HG03460 (cell line): ENCODE measurements around the gene IGF2R.
"Not testable (repeated sequence)": the region's sequence is repeated elsewhere in the genome, so short reads cannot be mapped to it uniquely, and the experiment has no call there.

Source experiments
- ATAC-seq: cut with Tn5 transposase; IDR thresholded peaks from one replicate; pipeline ENCODE4 v1.9.1; 2021; ENCODE audit not compliant: unreplicated experiment

Gene IGF2R, protein sequence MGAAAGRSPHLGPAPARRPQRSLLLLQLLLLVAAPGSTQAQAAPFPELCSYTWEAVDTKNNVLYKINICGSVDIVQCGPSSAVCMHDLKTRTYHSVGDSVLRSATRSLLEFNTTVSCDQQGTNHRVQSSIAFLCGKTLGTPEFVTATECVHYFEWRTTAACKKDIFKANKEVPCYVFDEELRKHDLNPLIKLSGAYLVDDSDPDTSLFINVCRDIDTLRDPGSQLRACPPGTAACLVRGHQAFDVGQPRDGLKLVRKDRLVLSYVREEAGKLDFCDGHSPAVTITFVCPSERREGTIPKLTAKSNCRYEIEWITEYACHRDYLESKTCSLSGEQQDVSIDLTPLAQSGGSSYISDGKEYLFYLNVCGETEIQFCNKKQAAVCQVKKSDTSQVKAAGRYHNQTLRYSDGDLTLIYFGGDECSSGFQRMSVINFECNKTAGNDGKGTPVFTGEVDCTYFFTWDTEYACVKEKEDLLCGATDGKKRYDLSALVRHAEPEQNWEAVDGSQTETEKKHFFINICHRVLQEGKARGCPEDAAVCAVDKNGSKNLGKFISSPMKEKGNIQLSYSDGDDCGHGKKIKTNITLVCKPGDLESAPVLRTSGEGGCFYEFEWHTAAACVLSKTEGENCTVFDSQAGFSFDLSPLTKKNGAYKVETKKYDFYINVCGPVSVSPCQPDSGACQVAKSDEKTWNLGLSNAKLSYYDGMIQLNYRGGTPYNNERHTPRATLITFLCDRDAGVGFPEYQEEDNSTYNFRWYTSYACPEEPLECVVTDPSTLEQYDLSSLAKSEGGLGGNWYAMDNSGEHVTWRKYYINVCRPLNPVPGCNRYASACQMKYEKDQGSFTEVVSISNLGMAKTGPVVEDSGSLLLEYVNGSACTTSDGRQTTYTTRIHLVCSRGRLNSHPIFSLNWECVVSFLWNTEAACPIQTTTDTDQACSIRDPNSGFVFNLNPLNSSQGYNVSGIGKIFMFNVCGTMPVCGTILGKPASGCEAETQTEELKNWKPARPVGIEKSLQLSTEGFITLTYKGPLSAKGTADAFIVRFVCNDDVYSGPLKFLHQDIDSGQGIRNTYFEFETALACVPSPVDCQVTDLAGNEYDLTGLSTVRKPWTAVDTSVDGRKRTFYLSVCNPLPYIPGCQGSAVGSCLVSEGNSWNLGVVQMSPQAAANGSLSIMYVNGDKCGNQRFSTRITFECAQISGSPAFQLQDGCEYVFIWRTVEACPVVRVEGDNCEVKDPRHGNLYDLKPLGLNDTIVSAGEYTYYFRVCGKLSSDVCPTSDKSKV (N-terminal part only)

DNA sequence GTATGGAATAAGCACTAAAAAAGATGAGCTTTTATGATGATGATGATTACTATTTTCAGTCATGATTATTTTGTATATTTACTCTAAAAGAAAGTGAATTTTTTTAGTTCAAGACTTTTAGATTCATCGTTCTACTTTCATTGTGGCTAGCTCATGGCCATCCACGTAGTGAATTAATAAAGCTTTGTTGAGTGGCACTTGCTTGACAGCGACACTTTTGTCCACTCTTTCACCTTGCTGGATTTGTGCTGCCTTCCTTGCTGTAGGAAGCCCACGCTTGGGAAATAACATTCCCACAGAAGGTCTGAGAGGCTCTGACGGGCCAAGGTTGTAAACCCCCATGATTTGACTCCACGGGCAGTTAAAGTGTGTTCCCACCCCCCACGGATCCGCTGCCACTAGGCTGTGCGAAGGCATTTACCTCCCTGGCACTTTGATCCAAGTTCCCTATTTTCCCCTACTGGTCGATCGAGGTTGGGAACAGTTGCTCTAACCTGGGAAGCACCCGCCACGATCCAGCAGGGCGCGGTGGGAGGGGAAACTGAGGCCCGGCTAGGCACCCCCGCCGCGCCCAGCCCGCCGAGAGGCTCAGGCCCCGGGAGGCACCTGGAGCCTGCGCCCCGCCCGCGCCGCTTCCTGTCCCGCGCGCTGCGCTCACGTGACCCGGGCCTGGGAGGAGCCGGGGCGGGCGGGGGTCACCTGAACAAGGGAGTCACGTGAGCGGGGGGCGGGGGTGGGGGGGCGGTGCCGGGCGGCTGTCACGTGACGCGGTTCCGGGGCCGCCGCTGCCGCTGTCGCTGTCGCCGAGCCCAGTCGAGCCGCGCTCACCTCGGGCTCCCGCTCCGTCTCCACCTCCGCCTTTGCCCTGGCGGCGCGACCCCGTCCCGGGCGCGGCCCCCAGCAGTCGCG lies at the start of gene IGF2R:
IGF2R (plus strand) TSS at position 788 of the 909 bp plus-strand sequence. CDS start 165 bp downstream, outside the sequence.
- ATAC-seq: peak; percentile 88

DNA sequence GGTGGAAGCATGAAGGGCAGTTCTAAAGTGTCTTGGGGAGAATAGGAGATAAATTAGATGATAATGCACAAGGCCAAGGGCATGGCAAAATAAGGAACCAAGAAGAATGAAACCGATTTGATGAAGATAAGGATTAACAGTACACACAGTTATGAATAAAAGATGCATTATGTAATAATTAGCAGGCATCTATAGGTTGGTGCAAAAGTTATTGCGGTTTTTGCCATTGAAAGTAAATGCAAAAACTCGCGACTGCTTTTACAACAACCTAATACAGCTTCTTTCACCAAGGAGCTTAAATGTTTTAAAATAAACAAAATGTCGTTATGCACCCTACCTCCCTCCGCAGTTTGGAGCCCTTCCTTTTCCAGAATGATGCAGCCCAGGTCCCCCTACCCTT lies 49.1 kb upstream of the IGF2R start:
- ATAC-seq: no peak

DNA sequence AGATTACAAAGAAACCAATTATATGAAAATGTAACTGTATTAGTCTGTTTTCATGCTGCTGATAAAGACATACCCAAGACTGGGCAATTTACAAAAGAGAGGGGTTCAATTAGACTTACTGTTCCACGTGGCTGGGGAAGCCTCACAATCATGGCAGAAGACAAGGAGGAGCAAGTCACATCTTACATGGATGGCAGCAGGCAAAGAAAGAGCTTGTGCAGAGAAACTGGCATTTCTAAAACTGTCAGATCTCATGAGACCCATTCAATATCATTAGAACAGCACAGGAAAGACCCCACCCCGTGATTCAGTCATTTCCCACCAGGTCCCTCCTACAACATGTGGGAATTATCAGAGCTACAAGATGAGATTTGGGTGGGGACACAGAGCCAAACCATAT lies 44.7 kb upstream of the IGF2R start:
- not testable (repeated sequence) for ATAC-seq

DNA sequence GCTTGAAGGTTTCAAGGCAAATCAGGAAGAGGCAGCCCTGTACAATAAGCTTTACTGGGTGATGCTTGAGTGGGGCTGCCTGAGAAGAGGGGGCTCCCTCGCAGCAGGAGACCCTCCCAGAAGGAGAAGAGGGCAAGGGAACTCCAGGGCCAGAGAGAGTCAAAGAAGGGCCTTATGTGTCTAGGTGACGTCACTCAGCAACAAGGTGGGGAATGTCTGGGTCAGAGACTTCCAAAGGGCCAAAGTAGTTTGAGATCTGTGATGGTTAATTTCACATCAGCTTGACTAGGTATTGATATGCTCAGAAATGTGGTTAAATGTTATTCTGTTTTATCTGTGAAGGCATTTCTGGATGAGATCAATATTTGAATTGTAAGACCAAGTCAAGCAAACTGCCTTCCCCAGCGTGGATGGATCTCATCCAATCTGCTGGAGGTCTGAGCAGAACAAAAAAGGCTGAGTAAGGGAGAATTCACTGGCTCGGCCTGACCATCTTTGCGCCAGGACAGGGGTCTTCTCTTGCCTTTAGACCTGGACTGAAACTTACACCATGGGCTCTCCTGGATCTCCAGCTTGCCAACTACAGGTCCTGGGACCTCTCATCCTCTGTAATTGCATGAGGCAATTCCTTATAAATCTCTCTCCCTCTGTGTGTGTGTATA lies 42.2 kb upstream of the IGF2R start:
- no peak for ATAC-seq

DNA sequence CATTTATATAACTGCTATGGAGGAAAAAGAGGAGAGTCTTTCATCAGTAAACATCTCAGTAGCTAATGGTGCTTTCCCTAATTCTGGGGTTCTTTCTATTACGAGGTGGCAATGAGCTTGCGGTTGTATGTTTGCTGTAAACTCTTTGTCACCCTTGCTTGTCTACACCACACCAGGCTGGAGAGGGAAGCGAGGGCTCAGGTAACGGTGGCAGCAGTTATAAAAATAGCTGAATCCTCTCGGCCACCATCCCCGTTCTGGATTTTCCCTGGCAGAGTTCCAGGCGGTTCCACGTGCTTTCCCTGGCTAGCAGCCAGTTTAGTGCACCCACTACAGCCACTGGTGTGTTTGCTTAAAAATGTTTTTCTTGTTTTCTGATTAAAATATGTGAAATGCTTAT lies 39.1 kb upstream of the IGF2R start:
- peak; percentile 38 for ATAC-seq

DNA sequence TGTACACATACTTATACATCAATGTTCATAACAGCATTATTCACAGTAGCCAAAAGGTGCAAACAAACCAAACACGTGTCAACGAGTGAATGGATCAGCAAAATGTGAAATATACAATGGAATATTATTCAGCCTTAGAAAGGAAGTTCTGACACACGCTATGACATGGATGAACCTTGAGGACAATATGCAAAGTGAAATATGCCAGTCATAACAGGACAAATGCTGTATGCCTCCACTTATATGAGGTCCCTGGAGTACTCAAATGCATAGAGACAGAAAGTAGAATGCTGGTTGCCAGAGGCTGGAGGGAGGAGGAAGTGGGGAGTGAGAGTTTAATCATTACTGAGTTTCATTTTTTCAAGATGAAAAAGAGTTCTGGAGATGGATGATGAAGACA lies 37.8 kb upstream of the IGF2R start:
- peak; percentile 90 for ATAC-seq

DNA sequence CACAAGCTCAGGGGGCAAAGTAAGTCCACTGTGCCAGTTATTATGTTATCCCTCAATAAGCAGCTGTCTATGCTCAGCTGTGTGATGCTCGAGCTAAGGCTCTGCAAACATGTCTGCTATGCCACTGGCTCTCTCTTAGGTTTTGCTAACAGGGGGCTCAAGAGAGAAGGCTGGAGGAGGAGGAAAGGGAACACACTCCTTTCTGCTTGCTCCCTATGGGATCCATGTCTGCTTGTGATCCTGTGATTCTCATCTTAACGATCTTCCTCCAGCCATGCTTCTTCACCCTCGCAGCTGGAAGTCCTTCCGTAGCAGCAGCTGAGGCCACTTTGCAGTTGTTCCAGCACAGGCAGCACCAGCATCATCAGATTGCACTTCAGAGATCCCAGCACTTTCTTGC lies 37.0 kb upstream of the IGF2R start:
- no peak for ATAC-seq

DNA sequence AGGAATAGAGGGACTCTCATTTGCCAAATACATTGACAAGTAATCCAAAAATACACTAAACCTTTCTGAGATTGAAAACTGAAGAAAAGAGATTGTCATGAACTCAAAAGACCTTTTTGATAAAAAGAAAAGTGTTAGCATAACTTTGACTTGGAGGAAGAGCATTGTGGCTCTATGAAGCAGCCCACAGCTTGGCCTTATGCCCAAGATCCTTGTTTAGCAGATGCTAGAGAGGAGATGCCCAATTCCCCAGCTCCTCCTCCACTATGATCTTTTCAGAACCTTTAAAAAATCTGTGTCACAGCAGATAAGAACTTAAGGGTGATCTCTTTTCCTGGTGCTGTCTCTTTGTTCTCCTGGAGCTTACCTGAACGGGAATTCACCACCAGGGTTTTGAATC lies 35.8 kb upstream of the IGF2R start:
- ATAC-seq: no peak

DNA sequence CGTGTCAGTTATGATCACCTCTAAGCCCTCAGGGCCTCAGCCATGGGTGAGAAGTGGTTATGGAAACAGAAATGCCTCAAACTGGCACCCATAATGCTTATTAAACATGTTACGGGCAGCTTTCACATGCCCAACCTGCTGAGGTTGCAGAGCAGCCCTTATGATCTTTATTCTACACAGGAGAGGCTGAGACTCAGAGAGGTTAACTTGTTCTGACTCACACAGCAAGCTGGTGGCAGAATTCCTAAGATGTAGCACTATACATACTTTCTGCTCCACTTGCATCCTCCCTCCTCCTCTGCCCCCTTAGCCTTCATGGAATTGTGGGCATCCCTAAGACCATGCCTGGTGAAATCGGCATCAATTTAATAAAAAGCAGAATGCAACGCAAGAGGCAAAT lies 34.7 kb upstream of the IGF2R start:
- no peak for ATAC-seq

DNA sequence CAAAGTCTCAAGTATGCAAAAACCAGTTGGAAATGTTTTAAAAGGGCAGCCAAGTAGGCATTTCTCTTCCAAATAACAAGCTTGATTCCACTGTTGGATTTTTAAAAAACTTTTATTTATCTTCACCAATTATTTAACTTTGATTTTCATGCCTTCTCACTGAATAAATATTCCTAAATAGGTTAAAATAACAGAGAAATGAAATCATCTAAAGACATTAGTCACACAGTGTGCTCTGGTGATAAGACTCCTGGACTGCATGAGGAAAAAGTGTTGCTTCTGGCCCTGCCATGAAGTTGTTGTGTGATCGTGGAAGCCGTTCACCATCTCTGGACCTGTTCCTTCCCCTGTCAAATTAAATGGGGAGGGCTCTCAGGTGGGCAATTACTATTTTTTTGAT lies 33.8 kb upstream of the IGF2R start:
- no peak for ATAC-seq

DNA sequence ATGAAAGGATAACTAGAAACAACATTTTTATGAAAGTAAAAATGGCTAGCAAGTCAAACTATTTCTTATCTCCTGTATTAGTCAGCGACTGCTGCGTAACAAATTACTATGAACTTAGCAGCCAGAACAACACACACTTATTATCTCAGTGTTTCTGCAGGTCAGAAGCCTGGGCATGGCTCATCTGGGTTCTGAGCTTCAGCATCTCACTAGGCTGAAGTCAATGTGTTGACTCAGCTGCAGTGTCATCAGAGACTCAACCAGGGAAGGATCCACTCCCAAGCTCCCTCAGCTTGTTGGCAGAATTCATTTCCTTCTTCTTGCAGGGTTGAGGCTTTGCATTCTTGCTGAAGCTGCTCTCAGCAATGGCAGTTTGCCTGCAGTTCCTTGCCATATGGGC lies 33.2 kb upstream of the IGF2R start:
- no peak for ATAC-seq

DNA sequence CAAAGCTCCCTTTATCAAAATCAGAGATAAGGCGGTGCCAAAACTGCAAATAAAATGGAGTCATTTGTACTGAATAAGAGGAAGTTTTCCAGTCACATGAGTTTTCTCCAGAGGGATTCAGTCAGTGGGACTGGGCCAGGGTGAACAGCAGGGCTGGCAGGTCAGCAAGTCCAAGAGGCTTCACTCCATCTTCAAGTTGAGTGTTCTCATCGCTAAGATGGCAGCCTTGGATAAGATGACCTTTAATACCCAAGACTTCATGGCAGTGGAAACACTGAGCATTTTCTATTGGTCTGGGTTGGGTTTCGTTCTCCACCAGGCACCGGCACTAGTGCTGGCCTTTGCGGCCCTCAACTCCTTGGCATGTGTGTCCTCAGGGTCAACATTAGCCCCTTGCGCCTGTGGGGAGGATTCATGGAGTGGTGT lies 29.3 kb upstream of the IGF2R start:
- no peak for ATAC-seq

DNA sequence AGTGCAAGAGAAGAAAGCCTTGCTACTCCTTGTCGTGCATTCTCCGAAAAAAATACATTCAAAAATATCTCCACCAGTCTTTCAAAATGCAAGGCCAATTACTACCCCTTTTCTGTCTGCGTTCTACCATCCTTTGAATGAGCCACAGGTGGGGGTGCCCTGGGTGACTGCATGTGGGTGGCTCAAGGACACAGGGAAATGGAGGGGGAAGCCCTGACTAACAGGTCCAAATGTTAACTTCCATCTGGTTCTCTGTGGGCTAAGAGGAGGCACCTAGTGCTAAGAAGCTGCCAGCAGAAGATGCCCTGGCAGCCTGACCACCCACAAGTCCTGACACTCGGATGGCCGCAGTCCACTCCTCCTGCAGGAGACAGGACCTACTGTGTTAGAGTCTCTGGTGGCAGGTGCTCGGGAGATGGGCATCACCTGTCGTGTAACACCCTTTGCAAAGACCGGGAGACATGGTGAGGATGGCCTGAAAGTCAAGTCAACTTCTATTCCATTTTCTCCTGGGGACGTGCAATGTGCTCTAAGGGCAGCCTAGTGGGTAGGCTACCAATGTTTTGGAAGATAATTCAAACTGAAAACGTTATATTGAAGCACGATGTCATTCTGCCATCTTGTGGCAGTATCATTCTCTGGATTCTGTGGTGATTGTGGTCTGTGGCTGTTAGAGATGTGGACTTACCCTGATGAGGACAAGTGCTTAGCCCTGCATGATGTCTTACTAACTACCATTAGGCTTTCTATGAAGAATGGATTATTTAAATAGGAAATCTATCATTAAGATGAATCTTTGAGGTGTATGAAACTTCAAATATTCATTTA lies 27.4 kb upstream of the IGF2R start:
- peak; percentile 82 for ATAC-seq

DNA sequence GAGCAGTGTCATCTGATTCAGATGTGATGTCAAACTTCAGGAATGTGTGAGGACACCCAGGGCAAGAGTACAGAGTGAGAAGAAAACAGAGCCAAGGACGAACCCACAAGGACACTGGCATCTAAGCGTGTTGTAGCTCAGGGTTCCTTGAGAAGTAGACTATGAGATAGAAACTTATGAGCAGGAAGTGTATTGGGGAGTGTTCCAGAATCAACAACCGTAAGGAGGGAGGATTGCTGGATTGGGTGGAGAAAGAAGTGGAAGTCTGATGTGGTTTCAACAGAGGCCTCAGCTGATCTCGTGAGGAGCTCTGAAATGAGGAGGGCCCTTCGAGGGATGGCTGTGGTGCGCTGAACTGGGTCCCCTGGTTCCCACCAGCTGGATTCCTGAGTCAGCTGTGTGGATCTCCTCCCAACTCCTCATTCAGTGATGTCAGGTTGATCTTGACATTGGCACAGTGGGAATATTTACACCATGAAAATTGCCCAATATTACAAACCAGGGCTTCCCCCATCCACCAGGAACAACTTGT lies 25.7 kb upstream of the IGF2R start:
- ATAC-seq: no peak

DNA sequence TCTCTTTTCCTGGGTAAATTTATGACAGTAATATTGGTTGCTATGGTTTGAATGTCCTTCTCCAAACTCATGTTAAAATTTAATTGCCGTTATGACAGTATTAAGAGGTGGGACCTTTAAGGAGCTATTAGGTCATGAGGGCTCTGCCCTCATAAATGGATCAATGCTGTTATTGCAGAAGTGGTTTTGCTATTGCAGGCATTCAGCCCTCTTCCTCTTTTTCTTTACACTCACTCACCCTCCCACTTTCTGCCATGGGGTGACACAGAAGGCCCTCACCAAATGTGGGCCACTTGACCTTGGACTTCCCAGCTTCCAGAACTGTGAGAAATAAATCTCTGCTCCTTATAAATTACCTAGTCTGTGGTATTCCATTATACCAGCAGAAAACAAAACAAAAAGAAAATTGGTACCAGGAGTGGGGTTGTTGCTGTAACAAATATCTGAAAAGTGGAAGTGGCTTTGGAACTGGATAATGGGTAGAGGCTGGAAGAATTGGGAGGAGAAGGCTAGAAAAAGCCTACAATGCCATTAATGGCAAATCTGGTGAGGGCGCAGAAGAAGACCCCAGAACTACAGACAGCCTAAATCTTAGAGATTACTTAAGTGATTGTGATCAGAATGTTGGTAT lies 24.8 kb upstream of the IGF2R start:
- ATAC-seq: no peak

DNA sequence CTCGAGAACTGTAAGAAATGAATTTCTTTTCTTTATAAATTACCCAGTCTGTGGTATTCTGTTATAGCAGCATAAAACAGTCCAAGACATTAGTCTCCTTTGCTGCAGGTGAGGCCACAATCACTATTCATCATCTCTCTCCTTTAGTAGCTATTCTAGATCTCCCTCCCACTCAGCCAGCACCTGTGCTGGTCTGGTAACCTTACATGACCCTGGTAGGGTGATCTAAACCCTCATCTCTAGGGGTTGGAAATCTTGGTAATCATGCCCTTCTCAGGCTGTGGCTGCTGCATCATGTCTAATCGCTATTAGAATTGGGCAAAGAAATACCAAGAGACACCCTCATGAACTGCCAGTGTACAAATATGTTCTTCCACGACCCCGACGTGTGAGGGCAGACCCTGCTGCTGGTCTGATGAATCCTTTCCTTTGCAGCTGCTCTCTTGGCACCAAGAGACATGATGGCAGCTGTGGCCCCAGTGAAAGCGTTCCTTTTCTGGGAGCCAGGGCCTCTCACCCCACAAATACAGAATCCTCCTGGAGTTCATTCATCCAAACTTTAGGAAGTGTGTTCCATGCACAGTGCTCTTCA lies 23.0 kb upstream of the IGF2R start:
- no peak for ATAC-seq

DNA sequence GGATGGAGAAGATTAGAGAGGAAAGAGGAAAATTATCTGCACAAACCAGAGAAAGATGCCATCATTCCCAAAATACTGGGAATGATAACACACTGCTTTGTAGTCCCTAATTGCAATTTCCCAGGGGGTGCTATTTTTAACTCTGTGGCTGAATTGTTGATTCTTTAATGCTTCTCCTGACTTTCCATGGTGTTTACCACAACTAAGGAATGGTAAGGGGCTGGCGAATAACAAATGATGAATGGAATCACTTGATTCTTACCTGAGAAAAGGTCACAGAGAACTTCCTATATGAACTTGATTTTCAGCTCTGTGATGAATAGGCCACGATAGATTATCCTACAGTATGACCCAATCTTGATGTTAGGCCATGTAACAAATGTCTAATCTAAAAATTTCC lies 22.0 kb upstream of the IGF2R start:
- no peak for ATAC-seq

DNA sequence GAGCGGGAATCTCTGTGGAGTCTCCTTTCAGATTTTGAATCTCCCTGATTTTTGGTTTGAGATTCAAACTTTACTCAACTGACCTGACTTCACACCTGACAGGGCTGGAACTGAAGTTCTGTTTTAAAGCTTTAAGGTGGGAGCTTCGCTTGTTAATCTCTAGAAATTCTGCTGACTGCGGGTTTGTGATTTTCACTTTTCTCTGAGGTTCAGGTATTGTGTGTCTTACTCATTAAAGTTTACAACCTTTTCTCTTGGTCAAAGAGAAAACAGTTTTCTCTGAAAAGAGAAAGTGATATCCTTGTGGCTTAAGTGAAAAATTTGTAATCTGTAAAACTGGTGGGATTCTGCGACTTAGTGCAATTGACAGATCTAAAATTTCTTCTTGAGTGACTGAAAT lies 20.7 kb upstream of the IGF2R start:
- no peak for ATAC-seq
